Mucosa of stomach (tissue), 1 donor: ENCODE results near the gene ARHGAP28.

Source experiments
- H3K27me3 ChIP-seq: one replicate; pipeline ENCODE4 v1.7.0; 2013; ENCODE audit warnings: mild to moderate bottlenecking, low read length; ENCODE audit not compliant: control insufficient read depth, insufficient read depth
- H3K36me3 ChIP-seq: one replicate; pipeline ENCODE4 v1.7.0; 2013; ENCODE audit warnings: low read length; ENCODE audit not compliant: control insufficient read depth, insufficient read depth
- H3K4me1 ChIP-seq: one replicate; pipeline ENCODE4 v1.7.0; 2013; ENCODE audit warnings: mild to moderate bottlenecking, low read length; ENCODE audit not compliant: control insufficient read depth, insufficient read depth
- H3K4me3 ChIP-seq: one replicate; pipeline ENCODE4 v1.7.0; 2013; ENCODE audit warnings: low read length
- H3K9ac ChIP-seq: one replicate; pipeline ENCODE4 v1.7.0; 2013; ENCODE audit warnings: mild to moderate bottlenecking, low read length, moderate library complexity
- H3K9me3 ChIP-seq: one replicate; pipeline ENCODE4 v1.7.0; 2013; ENCODE audit warnings: mild to moderate bottlenecking, low read length, moderate library complexity; ENCODE audit not compliant: control insufficient read depth
- donor health status: Pancreatic carcinoma.

Gene ARHGAP28

GRCh38 chr18:6948281-6949055, 219.0 kb downstream of the ARHGAP28 start:
- Histone ChIP-seq H3K9me3 (no peaks in the 10 kb centered on the region), H3K4me3 (no peak overlapping the region), H3K27me3 (no peaks in the 10 kb centered on the region), H3K9ac (no peak overlapping the region), H3K36me3 (no peaks in the 10 kb centered on the region), H3K4me1 (peaks cover 19% of the 10 kb centered on the region)

DNA sequence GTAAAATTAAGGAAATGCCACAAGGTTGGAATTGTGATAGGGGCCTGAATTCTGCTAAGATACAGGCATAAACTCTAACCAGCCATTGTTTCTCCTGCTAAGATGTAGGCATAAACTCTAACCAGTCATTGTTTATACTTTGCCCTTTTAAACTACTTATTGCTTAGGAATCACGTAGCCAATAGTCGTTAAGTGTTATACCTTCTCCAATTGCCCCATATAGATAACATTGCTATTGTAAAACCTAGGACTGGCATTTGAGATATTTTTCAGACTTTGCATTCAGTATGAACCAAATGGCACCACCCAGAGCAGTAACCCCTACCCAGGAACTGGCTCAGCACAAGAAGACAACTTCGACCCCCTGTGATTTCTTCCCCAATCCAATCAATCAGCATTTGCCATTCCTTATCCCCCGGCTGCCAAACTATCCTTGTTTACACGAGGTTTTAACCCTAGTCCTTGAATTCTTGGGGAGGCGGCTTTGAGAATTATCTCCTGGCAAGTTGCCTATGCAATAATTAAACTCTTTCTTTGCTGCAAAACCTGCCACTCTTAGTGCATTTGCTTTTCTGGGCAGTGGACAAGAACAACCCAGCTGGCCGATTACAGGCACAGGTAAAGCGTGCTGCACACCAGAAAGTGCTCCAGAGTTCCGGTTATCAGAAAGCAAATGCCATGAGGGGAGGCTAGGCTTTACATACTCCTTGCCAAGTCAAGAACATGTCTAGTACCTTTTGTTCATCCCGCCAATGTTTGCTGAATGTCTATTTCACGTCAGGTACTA, 220.5 kb downstream of the ARHGAP28 start:
- H3K4me1 ChIP-seq, result peaks cover 19% of the 10 kb centered on the region
- H3K4me3 ChIP-seq, result no peak overlapping the region
- H3K9me3 ChIP-seq, result no peaks in the 10 kb centered on the region
- no peaks in the 10 kb centered on the region for H3K36me3 ChIP-seq
- no peak overlapping the region for H3K9ac ChIP-seq
- H3K27me3 ChIP-seq, result no peaks in the 10 kb centered on the region

DNA sequence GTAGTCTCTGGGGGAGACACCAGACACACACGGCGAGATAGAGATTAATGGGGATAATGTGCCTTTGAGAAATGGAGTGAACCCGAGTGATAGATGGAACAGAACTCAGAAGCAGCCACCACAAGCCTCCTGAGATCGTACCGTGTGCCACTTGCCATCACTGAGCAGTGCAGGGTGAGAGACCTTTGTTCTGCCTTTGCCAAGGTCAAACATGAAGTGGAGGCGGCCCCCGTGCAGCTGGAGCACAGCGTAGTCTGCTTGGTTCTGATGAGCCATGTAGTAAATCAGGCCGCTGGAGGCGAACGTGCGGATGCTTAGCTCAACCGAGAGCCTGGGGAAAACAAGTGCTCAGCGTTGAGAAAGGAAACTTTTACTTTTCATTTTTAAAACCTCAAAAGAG, 221.1 kb downstream of the ARHGAP28 start:
- Histone ChIP-seq H3K27me3 (no peaks in the 10 kb centered on the region), H3K4me3 (no peak overlapping the region), H3K4me1 (peaks cover 19% of the 10 kb centered on the region), H3K9me3 (no peaks in the 10 kb centered on the region), H3K36me3 (no peaks in the 10 kb centered on the region), H3K9ac (no peak overlapping the region)

DNA sequence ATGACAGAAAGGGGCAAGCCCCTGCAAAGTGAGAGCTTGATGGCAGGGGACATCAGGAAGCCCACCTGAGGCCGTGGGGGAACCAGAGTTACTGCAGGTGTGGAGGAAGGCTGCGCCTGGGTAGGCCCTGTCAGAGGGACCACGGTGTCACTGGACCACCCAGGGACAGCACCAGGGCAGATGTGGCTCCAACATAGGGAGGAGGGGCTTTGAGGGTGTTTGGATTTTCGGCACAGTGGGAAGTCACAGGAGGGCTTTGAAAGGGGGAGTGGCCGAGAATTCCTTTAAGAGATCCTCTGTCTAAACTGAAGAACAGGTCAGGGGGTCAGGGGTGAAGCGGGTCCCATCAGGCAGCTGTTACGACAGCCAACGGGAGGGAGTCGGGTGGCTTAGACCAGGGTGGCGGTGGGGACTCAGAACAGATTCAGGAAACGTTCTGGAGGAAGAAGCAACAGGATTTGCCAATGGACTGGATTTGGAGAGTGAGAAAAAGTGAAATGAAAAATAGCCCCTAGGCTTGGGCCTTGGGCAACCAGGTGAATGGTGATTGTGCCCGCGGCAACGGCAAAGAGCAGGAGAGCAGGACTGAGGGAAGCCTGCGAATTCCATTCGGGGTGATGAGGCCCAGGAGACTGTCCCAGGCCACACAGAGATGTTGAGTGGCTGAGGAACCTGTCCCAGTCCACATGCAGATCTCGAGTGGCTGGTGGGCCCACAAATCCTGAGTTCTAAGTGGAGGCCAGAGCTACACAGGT, 222.0 kb downstream of the ARHGAP28 start:
- H3K9me3 ChIP-seq, result no peaks in the 10 kb centered on the region
- H3K36me3 ChIP-seq, result no peaks in the 10 kb centered on the region
- peaks cover 19% of the 10 kb centered on the region for H3K4me1 ChIP-seq
- no peak overlapping the region for H3K9ac ChIP-seq
- H3K4me3 ChIP-seq, result no peak overlapping the region
- no peaks in the 10 kb centered on the region for H3K27me3 ChIP-seq

DNA sequence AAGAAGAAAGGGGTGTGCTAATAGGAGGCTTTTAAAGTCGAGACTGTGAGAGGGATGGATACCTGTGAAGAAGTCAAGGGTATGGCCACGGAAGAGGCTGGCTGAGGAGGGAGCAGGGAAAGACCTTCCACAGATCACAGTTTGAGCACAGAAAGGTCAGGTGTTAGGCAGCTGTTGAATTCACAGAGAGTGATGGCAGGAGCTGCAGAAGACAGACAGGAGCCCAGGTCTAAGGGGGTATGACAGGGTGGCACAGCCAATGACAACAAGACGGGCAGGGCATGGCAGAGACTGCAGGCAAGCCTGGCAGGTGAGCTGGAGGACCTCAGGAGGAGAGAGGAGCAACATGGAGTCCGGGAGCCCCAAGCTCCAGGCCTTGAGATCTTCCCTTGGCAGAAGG, 225.0 kb downstream of the ARHGAP28 start:
- no peaks in the 10 kb centered on the region for H3K9me3 ChIP-seq
- H3K27me3 ChIP-seq, result no peaks in the 10 kb centered on the region
- H3K4me1 ChIP-seq, result peaks cover 8% of the 10 kb centered on the region
- H3K4me3 ChIP-seq, result no peak overlapping the region
- H3K9ac ChIP-seq, result no peak overlapping the region
- H3K36me3 ChIP-seq, result no peaks in the 10 kb centered on the region

DNA sequence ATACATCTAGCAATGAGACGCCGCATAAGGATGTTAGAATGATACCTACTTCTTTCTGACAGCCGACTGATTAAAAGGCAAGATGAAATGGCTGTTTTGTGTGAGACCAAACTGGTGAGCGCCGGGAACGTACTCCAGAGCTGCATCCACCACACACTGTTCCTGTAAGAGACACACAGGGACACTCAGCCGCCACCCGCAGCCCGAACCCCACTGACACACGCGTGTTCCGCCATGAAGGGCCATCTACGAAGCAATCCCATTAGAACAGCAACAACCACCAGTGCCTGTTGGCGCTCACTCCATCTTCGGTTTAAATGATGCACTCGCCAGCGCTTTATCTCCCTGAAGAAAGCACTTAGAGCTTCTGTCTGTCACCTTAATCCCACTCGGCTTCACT, 225.8 kb downstream of the ARHGAP28 start:
- H3K4me1 ChIP-seq, result no peaks in the 10 kb centered on the region
- no peaks in the 10 kb centered on the region for H3K27me3 ChIP-seq
- H3K9me3 ChIP-seq, result no peaks in the 10 kb centered on the region
- no peak overlapping the region for H3K4me3 ChIP-seq
- H3K36me3 ChIP-seq, result no peaks in the 10 kb centered on the region
- no peak overlapping the region for H3K9ac ChIP-seq

GRCh38 chr18:6956495-6956894, 227.0 kb downstream of the ARHGAP28 start:
- H3K4me1 ChIP-seq, result no peaks in the 10 kb centered on the region
- no peaks in the 10 kb centered on the region for H3K36me3 ChIP-seq
- no peaks in the 10 kb centered on the region for H3K27me3 ChIP-seq
- H3K4me3 ChIP-seq, result no peak overlapping the region
- H3K9me3 ChIP-seq, result no peaks in the 10 kb centered on the region
- H3K9ac ChIP-seq, result no peak overlapping the region

DNA sequence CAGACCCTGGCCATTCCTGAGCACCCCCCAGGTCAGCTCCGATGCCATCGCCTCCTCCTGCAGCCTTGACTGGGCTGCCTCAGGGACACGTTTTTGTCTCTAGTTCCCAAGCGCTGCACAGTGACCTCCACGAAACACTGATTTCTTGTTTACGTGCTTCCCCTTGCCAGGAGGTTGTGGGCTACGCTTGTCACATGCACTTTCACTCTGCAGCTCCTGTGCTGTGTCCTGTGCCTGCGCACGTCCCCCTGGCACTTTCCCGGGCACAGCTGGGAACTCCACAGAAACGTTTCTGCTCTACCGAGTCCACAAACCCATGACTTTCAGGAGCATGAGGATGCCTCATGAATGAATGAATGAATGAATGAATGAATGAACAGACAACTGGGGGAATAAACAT, 227.5 kb downstream of the ARHGAP28 start:
- Histone ChIP-seq H3K4me1 (no peaks in the 10 kb centered on the region), H3K27me3 (no peaks in the 10 kb centered on the region), H3K4me3 (no peak overlapping the region), H3K9ac (no peak overlapping the region), H3K36me3 (no peaks in the 10 kb centered on the region), H3K9me3 (no peaks in the 10 kb centered on the region)

DNA sequence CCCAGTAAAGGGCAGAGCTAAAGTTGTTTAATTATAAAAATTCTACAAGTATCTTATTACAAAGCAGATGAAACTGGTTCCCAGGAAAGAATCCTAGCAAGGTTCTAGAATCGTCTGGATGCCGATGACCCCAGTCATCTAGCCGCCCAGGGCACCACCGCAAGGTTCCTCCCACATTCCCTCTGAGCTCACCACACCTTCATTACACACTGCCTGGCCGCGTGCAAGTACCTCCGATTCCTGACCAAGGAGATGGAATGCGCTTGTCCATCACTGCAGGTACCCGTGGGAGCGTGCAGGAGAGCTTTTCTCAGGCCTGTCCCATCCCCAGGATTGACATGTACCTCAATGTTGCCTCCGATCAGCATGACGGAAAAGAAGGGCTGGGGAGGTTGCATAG, 229.6 kb downstream of the ARHGAP28 start:
- Histone ChIP-seq H3K36me3 (no peaks in the 10 kb centered on the region), H3K9me3 (no peaks in the 10 kb centered on the region), H3K9ac (no peak overlapping the region), H3K27me3 (no peaks in the 10 kb centered on the region), H3K4me3 (no peak overlapping the region), H3K4me1 (no peaks in the 10 kb centered on the region)

GRCh38 chr18:6960124-6960523, 230.6 kb downstream of the ARHGAP28 start:
- Histone ChIP-seq H3K4me1 (no peaks in the 10 kb centered on the region), H3K9me3 (no peaks in the 10 kb centered on the region), H3K4me3 (no peak overlapping the region), H3K9ac (no peak overlapping the region), H3K27me3 (no peaks in the 10 kb centered on the region), H3K36me3 (no peaks in the 10 kb centered on the region)

- H3K27me3 ChIP-seq, result no peaks in the 10 kb centered on the region
- no peaks in the 10 kb centered on the region for H3K36me3 ChIP-seq
- no peak overlapping the region for H3K9ac ChIP-seq
- no peaks in the 10 kb centered on the region for H3K9me3 ChIP-seq
- H3K4me3 ChIP-seq, result no peak overlapping the region
- no peaks in the 10 kb centered on the region for H3K4me1 ChIP-seq
These were observed 231.1 kb downstream of the ARHGAP28 start for GRCh38 chr18:6960656-6961055.

GRCh38 chr18:6961331-6961730, 231.8 kb downstream of the ARHGAP28 start:
- no peaks in the 10 kb centered on the region for H3K36me3 ChIP-seq
- H3K4me1 ChIP-seq, result no peaks in the 10 kb centered on the region
- H3K4me3 ChIP-seq, result no peak overlapping the region
- no peak overlapping the region for H3K9ac ChIP-seq
- no peaks in the 10 kb centered on the region for H3K27me3 ChIP-seq
- no peaks in the 10 kb centered on the region for H3K9me3 ChIP-seq
